ENCODE measurements around the gene TLX1.

Gene TLX1

DNA sequence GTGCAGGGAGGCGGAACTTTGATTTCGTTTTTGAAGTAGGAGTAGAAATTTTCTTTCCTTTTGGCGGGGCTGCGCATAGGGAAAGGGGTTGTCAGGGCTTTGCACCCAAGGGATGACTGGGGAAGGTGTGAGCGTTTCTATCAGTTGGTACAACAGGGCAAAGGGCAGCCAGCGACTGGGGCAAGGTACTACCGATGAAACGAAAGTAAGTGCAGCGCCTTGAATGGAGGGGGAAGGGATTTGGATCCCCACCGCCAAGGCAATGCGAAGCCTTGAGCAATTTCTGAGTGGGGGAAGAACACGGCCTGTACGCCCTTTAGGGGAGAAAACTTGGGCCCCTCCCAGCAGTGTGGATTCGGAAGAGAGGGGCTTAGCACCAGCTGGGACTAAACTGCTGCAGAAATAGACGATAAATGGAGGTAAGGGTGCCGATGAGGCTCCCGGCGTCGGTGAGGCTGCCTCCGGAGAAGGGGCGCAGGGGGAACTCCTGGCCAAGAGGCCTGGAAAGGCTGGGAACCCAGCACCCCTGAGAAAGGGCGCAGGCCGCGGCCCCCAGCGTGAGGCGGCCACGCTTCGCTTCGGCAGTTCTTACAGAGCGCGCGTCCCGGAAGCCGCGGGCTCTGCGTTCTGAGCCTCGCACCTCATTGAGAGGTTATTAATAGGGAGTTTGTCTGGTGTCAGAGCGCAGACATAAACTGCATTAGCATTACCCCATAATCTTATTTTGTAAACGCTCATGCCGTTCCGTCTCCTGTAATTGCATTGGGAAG, 10.0 kb upstream of the TLX1 start:
- TF ChIP-seq CTCF (conservative IDR thresholded peaks at IDR 0.05) (no peak), ZFX (IDR thresholded peaks at IDR 0.05) (no peak)
- H3K27ac ChIP-seq = no peak overlapping the region

DNA sequence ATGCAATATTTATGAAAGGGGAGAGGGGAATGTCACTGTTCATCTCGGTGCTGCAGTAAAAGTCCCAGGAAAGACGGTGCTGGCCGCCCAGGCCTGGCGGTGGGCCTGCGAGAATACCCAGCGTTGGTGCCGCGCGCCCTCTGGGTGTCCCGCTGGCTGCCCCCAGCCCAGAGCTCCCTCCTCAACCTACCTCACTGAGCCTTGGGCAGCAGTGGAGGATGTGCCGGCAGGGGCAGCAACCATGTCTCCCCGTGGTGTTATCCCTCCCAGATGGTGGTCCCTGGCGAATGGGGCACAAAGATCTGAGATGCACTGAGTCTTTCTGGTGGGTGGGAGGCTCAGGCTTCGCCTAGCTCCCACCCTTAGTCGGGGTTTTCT, 9.5 kb upstream of the TLX1 start:
- no peak for TF ChIP-seq ZFX (IDR thresholded peaks at IDR 0.05)
- no peak for TF ChIP-seq CTCF (conservative IDR thresholded peaks at IDR 0.05)
- H3K27ac ChIP-seq = no peak overlapping the region

DNA sequence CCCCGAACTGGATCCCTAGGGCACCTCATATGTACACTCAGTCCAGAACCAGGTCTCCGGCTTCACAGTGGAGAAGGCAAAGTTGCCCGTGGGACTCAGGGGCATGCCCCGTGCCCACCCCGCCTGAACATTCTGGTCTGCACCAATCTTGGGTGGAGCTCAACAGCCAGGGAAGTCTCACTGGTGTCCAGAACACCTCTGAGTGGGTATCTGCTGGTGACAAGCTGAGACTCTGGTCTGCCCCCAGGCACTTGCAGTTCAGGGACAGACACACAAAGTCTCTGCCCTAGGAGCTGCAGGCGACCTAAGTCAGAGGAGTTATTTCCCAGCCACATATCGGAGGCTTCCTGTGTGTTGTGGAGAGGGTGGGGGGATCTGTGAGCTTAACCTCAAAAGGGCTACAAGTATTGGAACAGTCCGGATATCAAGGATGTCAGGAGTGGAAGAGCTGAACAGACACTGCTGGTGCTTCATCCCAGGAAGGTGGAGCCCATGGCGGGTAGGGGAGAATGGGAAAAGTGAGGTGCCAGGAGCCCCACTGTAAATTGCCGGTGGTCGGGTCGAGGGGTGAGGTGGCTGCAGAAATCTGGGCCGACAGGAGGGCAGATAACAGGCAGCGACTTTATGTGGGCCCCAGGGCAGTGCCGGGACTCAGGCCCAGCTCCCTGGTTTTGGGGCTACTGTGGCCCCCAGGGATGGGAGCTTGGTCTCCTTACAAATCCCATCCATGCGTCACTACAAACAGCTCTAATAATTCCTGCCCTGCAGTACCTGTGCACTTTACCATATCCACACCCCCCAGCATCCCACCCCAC, 8.6 kb upstream of the TLX1 start:
- TF ChIP-seq ZFX (IDR thresholded peaks at IDR 0.05) (no peak), CTCF (conservative IDR thresholded peaks at IDR 0.05) (no peak)
- H3K27ac ChIP-seq = no peak overlapping the region

DNA sequence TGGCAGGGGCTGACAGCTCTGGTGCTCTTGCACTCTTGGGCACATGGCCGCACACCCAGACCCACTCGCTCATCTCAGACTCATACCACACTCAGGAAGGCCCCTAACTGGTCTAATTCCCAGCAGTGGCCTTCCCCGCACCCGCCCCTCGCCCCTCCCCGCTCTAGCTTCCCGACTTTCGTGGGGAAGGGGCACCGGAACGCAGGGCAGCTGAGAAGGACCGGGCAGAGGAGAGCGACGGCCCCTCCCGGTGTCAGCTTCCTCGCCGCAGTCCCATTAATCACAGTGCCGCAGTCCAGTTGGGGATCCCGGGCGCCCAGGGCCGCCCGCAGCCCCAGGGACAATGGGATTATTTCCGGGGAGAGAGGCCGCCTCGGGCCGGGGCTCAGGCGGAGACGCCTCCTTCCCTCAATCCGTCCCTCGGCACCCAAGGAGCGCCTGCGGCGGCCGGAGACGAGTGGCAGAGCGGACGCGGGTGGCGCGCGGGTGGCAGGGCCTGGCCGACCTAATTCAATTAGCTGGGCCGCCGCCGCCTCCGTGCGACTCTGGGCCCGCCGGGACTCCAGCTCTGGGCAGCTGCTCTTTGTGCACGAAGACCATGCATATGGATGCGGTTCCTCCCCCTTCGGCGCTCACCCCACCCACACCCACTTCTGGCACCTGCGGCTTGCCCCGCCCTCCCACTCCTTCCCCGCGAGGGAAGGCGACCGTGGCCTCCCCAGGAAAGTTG, 7.8 kb upstream of the TLX1 start:
- no peak overlapping the region for H3K27ac ChIP-seq
- TF ChIP-seq ZFX (IDR thresholded peaks at IDR 0.05) (no peak), CTCF (conservative IDR thresholded peaks at IDR 0.05) (no peak)

DNA sequence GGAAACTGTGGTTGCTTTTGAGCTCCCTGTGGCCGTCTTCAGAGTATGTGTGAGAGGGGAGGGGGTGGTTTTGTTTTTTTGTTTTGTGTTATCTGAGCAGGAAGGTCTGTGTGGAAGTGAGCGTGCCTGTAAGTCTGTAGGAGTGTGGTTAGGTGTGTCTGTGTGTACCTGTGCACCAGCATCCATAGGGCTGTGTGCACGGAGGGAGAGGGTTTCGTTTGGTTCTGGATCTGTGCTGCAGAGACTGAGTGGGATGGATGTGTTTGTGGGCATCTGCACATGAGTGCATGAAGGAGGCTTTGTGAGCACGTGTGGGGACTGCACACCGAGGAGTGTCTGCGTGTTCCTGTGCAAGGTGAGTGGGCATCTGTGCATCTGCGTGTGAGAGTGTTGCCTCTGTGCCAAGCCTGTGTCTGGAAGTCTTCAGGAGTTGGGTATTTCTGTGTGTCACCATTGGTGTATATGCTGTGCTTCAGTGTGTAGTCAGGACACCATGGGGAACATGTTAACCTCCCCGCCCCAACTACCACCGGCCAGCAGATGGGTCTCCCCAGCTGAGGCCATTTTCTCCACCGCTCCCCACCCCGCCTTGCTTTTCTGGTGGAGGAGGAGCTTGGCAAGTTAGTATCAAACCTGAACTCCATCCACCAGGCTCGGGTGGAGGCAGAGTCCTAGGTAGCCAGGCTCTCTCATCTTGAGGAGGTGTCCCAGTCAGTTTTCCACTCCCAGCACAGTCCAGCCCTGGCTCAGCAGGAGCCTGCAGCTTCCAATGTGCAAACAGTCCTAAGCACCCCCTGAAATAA, 7.1 kb upstream of the TLX1 start:
- TF ChIP-seq CTCF (conservative IDR thresholded peaks at IDR 0.05) = no peak
- no peak for TF ChIP-seq ZFX (IDR thresholded peaks at IDR 0.05)
- no peak overlapping the region for H3K27ac ChIP-seq

DNA sequence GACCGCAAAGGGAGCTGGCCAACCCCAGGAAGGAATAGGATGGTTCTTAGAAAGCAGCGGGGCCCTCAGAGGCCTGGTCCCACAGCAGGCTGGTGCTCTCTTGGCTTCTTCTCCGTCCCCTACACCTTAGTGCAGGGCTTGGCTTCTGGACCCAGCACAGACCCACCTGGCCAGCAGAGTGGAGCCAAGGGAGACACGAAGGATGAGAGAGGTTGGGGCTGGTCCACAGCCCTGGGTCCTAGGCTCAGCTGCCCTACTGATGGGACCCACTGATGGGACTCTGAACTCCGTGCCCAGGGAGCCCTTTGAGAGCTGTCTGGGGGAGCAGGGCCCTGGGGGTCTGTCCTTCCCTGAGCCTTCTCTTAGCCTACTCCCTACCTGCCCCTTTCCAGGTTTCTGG, 6.2 kb upstream of the TLX1 start:
- no peak for TF ChIP-seq CTCF (conservative IDR thresholded peaks at IDR 0.05)
- TF ChIP-seq ZFX (IDR thresholded peaks at IDR 0.05) = no peak
- no peak overlapping the region for H3K27ac ChIP-seq

All from C4-2B (cell line).